Fibroblast of mammary gland (primary cell): ENCODE results near the gene TLK1.

Experiments used
- DNase-seq: peaks from one replicate; pipeline ENCODE4 v3.0.0-alpha.2; 2010; ENCODE audit warnings: low read depth
- H3K4me3 ChIP-seq: 2 replicates; pipeline ENCODE4 v1.5.1; 2011; ENCODE audit warnings: low read depth, mild to moderate bottlenecking, low read length, moderate library complexity; ENCODE audit not compliant: control insufficient read depth
- TF ChIP-seq, protein P1 (sequence below): conservative IDR thresholded peaks from 2 replicates; pipeline ENCODE4 v1.5.1; 2011; ENCODE audit warnings: low read depth, low read length, inconsistent platforms; ENCODE audit not compliant: control insufficient read depth, insufficient read depth

TLK1 gene

DNA sequence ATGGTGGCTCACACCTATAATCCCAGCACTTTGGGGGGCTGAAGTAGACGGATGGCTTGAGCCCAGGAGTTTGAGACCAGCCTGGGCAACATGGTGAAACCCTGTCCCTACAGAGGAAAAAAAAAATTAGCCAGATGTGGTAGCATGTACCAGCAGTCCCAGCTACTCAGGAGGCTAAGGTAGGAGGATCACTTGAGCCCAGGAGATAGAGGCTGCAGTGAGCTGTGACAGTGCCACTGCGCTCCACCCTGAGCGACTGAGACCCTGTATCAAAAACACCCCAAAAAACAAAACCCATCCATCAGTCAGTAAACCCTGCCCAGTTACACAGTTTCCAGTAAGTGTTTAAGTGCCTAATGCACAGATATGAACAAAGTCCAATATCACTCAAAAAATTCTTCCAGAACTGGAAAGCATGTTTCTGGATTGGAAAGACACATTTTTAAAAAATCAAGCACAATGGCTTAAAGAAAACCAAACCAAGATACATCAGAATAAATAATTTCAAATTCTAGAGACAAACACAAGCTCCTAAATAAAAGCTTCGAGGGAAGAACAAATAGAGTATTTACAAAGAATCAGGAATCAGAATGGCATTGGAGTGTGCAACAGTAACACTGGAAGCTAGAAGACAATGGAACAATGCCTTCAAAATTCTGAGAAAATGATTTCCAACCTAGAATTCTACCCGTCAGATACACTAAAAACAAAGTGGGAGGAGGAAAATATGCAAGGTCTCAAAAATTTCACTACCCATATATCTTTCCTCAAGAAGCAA, 72.4 kb downstream of the TLK1 start:
- no peak overlapping the region for H3K4me3 ChIP-seq
- TF ChIP-seq, protein P1, sequence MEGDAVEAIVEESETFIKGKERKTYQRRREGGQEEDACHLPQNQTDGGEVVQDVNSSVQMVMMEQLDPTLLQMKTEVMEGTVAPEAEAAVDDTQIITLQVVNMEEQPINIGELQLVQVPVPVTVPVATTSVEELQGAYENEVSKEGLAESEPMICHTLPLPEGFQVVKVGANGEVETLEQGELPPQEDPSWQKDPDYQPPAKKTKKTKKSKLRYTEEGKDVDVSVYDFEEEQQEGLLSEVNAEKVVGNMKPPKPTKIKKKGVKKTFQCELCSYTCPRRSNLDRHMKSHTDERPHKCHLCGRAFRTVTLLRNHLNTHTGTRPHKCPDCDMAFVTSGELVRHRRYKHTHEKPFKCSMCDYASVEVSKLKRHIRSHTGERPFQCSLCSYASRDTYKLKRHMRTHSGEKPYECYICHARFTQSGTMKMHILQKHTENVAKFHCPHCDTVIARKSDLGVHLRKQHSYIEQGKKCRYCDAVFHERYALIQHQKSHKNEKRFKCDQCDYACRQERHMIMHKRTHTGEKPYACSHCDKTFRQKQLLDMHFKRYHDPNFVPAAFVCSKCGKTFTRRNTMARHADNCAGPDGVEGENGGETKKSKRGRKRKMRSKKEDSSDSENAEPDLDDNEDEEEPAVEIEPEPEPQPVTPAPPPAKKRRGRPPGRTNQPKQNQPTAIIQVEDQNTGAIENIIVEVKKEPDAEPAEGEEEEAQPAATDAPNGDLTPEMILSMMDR = no peak
- DNase-seq = no peak

DNA sequence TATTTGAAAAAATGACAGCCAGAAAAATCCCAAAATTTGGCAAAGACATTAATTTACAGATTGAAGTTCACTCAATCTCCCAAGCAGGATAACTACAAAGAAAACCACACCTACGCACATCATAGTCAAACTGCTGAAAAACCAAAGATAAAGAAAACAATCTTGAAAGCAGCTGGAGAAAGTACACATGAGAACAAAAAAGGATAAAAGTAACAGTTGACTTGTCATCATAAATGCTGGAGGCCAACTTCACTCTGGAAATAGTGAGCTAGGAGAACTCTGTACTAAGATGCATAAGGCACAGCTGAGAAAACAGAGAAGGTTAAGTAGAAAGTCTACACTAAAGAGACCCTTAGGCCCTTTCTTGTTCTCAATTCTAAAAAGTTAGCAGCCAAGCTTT, 73.1 kb downstream of the TLK1 start:
- DNase-seq = no peak
- TF ChIP-seq, protein P1 = no peak
- H3K4me3 ChIP-seq = no peak overlapping the region

DNA sequence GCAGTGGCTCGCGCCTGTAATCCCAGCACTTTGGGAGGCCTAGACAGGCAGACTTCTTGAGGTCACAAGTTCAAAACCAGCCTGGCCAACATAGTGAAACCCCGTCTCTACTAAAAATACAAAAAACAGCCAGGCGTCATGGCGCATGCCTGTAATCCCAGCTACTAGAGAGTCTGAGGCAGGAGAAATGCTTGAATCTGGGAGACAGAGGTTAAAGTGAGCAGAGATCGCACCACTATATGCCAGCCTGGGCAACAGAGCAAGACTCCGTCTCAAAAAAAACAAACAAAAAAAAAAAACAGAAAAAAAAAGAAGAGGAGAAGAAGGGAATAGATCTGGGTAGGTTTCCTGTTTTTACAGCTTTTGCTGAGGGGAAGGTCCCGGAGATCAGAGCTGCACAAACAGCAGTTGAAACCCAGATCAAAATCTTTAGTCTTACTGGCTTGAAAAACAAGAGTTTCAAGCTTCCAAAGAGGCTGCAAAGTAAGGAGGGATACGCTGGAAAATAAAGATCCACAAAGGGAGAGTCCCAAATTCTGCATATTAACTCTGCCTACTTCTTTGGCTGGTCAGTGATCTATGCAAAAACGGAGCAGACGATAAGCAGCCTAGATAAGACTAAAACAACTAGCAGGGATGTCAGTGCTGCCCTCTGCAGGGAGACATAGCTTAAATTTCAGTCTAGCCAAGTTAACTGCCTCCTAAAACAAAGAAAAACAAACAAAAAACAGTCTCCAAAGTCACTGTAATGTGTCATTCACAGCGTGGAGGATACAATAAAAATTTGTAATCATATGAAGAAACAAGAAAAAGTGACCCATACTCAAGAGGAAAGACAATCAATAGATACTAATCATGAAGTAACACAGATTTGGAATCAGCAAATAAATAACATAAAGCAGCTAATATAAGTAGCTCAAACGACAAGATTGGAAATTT, 74.1 kb downstream of the TLK1 start:
- DNase-seq = peak; percentile 77
- TF ChIP-seq, protein P1 = peak; percentile 85
- H3K4me3 ChIP-seq = no peak overlapping the region

DNA sequence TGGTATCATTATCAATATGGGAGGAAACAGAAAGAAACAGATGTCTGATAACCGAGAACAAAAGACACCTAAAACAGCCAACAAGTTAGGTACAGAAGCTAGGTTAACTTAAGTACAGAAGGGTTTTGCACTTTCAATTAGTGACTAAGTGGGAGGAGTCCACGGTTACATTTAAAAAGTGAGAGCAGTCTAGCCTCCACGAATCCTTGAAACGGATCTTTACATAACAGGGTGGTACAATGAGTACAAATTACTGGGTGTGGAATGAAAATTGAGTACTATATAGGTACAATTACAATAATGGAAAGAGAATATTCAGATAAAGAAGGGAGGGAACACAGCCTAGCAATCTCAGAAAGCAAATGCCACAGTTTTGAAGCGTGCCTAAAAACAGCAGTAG, 76.6 kb downstream of the TLK1 start:
- no peak overlapping the region for H3K4me3 ChIP-seq
- TF ChIP-seq, protein P1 = no peak
- DNase-seq = no peak

DNA sequence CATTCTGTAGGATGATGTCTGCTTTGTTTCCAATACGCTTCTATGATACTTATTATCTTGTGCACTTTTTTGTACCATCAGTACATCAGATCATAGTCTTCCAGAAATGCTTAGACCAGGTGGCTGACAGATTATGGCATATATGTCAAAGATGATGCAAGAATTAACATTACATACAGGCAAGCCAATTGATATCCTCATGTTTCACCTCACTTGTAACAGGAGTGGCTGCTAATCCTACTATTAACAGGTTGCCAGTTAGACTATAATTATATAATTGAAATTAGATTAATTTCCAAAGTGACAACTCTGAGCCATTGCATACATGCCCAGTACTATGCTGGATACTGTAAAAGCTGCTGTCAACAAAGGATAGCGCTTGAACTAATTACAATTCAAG, 77.2 kb downstream of the TLK1 start:
- no peak overlapping the region for H3K4me3 ChIP-seq
- TF ChIP-seq, protein P1 = no peak
- DNase-seq = no peak

DNA sequence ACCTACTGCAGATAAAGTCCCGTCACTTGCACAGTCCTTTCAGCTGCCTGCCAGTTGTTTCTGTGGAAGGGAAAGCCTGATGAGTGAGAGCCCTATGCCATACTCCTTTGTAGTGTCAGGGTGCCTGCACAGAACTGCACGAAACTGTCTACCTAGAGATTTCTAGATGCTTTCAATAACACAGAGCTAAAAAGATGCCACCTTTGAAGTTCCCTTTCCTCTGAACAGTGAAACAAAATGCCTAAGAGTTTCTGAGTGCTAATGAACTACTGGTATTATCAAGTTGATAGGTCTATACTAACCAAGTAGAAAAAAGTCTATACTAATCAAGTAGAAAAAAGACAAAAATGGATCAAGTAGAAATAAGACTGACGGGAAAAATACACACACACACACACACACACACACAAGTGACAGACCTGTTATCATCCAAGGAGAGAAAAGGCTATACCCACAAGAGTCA, 79.0 kb downstream of the TLK1 start:
- no peak for DNase-seq
- TF ChIP-seq, protein P1 = no peak
- H3K4me3 ChIP-seq = no peak overlapping the region
